GM19455 (cell line): Measurements from ENCODE around the gene ZNF672.
A peak's percentile ranks its signal among the peaks of the same experiment; 100 is the strongest.
"Not testable (repeated sequence)": the region's sequence is repeated elsewhere in the genome, so short reads cannot be mapped to it uniquely, and the experiment has no call there.

Source experiments
- ATAC-seq: cut with Tn5 transposase; IDR thresholded peaks from one replicate; pipeline ENCODE4 v1.9.1; 2021; ENCODE audit not compliant: unreplicated experiment

Gene ZNF672

GRCh38 chr1:248812736-248813425 is 25.1 kb upstream of the ZNF672 start:
- ATAC-seq: no peak

GRCh38 chr1:248813546-248813945 is 24.5 kb upstream of the ZNF672 start:
- ATAC-seq: no peak

GRCh38 chr1:248814351-248814750 is 23.7 kb upstream of the ZNF672 start:
- ATAC-seq: no peak

- ATAC-seq: no peak
Observed at GRCh38 chr1:248815407-248816034, 22.5 kb upstream of the ZNF672 start.

DNA sequence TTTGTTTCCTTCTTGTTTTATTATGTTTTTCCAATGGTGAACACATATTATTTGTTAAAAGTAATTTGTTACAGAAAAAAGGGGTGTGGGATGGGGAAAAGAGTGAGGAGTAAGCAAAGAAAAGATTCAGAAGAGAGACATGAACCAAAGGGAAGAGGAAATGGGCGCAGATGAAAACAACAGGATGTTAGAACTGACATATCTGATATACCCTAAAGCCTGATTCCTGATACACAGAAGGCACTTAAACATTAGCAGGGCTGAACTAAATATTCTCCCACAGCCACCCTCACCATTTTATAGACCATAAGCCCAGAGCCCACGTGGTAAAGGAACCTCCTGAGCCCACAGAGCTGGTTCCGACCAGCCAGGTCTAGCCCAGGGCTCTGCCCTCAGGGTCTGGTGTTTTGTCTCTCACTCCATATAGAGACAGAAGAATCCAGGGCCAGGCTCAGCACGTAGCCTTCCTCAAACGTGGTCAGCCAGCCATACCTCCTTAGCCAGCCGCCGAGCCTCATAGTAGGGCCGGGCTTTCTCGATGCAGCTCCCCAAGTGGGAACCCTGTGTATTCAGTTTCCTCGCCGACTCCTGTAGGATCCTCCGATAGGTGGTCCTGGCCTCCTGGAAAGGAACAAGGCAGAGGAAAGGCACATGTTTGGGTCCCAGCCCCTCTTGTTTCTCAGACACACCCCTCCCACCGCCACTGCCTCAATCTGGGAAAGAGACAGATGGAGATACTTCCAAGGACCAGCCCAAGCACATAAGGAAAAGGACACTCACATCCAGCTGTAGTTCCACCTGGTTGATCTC is 21.8 kb upstream of the ZNF672 start:
- no peak for ATAC-seq

- ATAC-seq: no peak
Observed at GRCh38 chr1:248817065-248817464, 21.0 kb upstream of the ZNF672 start.

GRCh38 chr1:248818505-248819374 is 19.3 kb upstream of the ZNF672 start:
- no peak for ATAC-seq

DNA sequence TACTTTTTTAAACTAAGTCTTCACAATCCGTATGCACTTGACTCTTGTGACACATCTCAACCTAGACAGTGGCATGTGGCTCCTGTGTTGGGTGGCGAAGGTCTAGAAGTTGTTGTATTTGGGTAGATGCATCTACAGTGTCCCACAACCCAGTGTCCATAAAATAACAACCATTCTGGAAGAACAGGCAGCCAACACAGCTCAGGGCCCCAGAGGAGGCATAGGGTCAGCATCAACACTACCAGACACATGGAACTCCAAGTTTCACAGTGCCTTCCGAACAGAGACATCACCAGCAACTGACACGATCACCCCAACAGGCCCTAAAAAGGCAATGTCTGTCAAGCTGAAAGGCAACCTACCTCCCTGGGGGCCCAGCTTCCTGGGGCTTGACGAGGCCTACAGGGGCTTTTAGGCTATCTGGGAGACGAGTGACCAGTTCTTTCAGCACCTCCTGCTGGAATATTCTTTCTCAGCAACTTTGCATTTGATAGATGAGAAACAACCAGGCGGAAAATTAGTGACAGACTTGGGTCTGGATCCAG is 17.9 kb upstream of the ZNF672 start:
- ATAC-seq: no peak

- ATAC-seq: no peak
Observed at GRCh38 chr1:248821101-248821500, 16.9 kb upstream of the ZNF672 start.

GRCh38 chr1:248821641-248822040 is 16.4 kb upstream of the ZNF672 start:
- ATAC-seq: no peak

GRCh38 chr1:248822148-248823032 is 15.6 kb upstream of the ZNF672 start:
- ATAC-seq: no peak

GRCh38 chr1:248823517-248824001 is 14.5 kb upstream of the ZNF672 start:
- ATAC-seq: no peak

GRCh38 chr1:248824301-248824700 is 13.7 kb upstream of the ZNF672 start:
- ATAC-seq: no peak

GRCh38 chr1:248824701-248825100 is 13.3 kb upstream of the ZNF672 start:
- ATAC-seq: no peak

DNA sequence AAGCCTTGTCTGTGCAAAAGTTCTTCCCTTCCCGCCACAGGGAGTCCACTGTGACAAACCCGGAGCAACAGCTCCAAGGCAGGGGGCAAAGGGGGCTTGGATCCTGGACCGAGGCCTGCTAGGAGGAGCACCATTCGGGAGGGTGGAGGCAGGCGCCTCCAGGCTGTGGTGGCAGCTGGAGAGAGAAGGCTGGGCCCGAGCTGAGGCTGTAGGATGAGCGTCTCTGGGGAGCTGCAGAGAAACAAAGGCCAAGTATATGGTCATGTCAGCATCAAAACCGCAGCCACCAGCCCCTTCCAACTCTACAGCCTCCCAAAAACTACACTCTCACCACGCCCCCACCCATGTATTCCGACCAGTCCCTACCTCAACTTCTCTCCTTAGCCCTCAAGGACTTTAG is 12.9 kb upstream of the ZNF672 start:
- no peak for ATAC-seq

DNA sequence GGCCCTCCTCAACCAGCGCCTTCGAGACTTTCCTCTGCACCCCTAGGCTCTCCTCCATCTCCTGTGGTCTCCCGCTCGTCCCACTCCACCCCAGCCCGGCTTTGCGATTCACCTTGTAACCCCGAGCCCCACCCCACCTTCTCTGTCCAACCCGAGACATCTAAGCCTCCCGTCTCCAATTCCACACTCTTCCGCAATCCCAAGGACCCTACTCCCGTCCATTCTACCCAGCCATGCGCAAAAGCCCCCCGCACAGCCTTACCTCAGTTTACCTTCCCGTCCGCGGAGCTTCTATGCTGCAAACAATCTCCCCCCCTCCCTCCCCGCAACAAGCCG is 12.5 kb upstream of the ZNF672 start:
- peak; percentile 4 for ATAC-seq

DNA sequence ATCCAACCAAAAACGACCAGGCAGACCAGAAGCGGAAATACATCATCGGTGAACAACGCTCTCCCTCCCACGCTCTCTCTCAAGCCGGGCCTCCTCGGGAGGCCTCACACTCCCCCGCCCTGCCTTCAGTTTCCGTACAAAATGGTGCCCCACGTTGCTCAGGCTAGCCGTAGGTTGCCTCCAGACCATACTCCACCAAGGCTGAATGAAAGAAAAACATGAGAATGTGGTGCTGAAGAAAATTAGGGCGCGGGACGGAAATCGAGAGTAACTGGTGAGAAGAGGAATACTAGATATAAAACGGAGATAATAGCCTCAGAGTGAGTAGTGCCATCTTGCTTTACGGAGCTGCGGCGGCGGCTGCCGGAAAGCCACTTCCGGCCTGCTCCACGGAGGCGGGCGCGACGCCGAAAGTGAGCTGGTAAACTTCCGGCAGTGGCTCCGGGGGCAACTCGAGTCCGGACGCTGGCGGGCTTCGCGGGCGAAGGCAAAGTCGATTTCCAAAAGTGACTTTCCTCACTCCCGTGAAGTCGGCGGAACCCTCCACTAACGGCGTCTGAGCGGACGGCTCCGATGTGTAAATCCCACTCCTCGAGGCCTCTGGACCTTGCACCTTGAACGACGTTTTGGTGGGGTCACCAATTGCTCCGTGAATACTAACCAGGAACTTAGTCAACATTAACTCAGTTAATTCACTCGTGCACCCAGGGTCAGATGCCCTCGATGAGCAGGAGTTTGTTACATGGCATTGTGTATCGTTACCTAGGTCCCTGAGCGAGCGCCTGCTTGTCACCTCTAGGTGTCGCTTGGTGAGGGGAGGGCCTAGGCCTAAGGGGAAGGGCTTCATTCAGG is 11.9 kb upstream of the ZNF672 start, which contains the start of gene SH3BP5L:
Gene SH3BP5L (minus strand): TSS at position 7 of the 852 bp plus-strand sequence. CDS start 980 bp downstream, outside the sequence.
- ATAC-seq: peak; percentile 94

- ATAC-seq: no peak
Observed at GRCh38 chr1:248828845-248829244, 9.2 kb upstream of the ZNF672 start.

DNA sequence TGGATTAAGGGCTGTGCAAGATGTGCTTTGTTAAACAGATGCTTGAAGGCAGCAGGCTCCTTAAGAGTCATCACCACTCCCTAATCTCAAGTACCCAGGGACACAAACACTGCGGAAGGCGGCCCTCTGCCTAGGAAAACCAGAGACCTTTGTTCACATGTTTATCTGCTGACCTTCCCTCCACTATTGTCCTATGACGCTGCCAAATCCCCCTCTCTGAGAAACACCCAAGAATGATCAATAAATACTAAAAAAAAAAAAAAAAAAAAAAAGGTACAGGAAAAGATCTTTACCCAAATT is 7.4 kb upstream of the ZNF672 start:
- not testable (repeated sequence) for ATAC-seq
